GM18909 (cell line): ENCODE measurements around the gene PDP2.

Experiments used
- ATAC-seq: cut with Tn5 transposase; IDR thresholded peaks from one replicate; pipeline ENCODE4 v1.9.1; 2021; ENCODE audit warnings: mild to moderate bottlenecking; ENCODE audit not compliant: unreplicated experiment, poor library complexity

Gene PDP2, protein sequence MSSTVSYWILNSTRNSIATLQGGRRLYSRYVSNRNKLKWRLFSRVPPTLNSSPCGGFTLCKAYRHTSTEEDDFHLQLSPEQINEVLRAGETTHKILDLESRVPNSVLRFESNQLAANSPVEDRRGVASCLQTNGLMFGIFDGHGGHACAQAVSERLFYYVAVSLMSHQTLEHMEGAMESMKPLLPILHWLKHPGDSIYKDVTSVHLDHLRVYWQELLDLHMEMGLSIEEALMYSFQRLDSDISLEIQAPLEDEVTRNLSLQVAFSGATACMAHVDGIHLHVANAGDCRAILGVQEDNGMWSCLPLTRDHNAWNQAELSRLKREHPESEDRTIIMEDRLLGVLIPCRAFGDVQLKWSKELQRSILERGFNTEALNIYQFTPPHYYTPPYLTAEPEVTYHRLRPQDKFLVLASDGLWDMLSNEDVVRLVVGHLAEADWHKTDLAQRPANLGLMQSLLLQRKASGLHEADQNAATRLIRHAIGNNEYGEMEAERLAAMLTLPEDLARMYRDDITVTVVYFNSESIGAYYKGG

DNA sequence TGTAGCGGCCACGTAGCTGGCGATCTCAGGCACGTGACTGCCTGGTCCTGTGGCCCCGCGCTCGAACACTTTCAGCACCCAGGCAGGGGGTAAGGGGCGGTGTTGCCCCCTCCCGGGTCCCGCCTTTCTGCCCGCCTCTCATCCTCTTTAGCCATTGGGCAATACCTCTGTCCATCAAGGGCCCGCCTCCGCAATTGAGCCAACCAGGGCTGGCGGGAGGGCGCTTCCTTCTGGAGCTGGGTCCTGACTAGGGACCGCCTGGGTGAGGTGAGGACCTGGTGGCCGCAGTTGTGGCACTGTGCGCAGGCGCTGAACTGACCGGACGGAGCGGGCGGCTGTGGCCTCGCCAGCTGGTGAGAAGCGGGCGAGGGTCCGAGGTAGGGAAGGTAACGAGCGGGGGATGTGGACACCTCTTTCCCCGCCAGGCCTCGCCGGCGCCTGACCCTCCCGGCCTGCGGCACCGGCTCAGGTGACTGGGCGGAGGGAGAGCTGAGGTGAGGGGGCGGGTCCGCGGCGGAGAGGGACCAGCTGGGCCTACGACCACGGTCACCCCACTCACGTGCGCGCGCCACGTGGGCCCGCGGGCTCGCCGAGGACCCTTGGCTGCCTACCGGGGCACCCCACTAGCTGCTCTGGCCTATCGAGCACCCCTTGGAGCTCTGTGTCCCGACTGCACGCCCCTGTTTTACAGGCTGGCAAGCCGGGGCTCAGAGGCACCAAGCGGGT lies at the start of gene PDP2:
Gene PDP2 (plus strand): TSS at position 228 of the 726 bp plus-strand sequence. CDS start 3,770 bp downstream, outside the sequence.
- peak; percentile 94 for ATAC-seq

DNA sequence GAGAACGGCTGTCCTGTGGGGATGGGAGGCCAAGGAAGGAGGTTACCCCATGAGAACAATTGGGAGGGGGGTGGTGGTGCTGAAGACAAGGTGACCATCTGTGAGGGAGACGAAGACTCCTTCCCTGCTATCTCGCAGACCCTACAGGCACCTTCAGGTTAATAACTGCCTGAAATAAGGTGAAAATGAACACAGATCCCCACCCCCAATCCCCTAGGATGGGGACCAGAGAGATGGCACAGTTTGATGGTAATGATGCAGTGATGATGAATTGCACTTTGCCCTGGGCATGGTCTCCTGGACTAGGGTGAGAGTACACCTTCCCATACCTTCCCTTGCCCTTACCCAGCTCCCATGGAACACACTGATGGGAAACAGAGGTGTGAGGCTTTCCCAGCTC lies 48.1 kb upstream of the PDP2 start:
- ATAC-seq: no peak

DNA sequence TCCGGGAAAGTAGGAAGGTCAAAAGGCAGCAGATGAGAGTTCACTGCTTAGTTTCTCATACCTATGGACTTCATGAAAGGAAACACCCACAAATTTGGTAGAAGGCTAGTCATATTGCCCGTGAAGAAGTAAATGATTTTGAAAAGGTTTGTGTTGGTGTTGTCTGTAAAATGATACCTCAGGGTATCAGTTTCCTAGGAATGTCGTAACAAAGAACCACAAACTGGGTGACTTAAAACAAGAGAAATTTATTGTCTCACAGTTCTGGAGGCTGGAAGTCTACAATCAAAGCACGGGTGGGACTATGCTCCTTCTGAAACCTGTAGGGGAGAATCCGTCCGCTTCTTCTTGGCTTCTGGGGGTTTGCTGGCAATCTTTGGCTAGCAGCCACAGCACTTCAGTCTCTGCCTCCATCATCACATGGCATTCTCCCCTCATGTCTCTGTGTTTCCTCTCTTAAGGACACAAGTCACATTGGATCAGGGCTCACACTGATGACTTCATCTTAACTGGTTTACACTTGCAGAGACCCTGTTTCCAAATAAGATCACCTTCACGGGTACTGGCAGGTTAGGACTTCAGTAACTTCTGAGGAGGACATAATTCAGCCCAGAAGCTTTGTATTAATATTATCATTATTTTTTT lies 47.5 kb upstream of the PDP2 start:
- ATAC-seq: no peak

DNA sequence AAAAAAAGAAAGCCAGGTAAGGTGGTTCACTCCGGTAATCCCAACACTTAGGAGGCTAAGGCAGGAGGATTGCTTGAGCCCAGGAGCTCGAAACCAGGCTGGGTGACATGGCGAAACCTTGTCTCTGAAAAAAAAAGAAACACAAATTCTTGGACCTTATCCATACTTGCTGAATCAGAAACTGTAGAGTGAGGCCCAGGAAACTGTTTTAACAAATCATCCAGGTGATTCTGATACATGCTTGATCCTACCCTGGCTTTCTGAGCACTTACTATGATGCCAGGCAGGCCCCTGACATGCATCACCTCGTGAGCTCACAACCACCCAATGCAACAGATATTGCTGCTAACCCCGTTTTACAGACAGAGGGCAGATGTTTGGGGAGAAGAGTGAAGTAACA lies 45.6 kb upstream of the PDP2 start:
- ATAC-seq: no peak

DNA sequence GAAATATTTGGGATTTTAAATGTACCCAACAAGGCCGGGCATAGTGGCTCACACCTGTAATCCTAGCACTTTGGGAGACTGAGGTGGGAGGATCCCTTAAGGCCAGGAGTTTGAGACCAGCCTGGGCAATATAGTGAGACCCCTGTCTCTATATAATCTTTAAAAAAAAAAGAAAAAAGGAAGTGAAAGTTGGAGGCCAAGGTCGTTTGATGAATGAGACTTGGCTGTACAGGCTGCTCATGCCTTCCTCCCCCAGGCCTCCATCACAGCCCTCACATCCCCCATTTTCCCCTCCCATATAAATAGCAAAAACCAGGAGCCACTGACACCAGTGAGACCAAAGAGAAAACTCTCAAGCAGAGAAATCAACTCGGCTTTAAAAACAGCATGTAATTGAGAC lies 39.4 kb upstream of the PDP2 start:
- ATAC-seq: no peak

DNA sequence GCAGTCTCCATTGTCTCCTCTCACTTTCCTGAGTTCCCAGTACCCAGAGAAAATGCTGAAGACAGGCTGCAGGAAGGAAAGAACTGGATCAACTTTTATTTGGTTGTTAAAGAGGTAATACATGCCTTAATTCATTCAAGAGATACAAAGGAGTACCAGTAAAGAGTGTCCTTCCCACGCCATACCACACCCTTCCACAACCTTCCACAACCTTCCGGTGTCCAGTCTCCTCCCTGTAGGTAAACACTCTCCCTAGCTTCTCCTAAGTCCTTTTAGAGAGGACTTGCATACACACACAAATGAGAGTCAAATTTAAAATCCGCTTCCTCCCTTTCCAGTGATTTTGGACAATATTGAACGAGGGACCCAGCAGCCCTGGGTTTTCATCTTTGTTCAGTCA lies 38.9 kb upstream of the PDP2 start:
- ATAC-seq: no peak

DNA sequence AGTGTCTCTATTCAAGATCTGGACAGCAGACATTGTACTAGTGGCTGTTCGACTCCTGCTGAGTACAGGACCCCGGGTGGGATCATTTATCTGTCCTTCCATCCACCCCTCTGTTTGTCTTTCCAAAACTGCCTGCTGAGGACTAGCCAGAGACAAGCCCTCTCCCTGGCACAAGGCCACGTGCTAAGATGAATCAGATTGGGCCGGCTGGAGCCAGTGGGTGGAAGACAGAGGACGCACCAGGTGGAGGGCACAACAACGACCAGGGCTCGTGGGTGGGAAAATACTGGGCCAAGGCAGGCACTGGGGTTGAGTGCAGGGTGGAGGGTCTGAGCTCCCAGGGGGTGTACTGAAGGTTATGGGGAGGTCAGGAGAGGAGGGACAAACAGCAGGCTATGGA lies 37.5 kb upstream of the PDP2 start:
- ATAC-seq: no peak

DNA sequence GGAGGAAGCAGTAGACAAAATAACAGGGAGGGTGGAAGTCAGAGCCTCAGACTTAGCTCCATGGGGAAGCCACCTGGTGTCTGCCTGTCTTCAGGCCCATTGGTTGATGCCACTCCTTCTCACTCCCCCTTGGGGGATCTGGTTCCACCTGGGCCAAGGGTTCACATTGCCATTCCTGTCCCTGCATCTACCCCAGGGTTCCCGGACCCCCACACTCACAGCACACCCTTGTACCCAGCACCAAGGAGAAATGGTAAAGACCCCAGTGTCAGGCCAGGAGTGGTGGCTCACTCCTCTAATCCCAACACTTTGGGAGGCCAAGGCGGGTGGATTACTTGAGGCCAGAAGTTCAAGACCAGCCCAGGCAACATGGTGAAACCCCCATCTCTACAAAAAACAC lies 37.1 kb upstream of the PDP2 start:
- ATAC-seq: no peak

DNA sequence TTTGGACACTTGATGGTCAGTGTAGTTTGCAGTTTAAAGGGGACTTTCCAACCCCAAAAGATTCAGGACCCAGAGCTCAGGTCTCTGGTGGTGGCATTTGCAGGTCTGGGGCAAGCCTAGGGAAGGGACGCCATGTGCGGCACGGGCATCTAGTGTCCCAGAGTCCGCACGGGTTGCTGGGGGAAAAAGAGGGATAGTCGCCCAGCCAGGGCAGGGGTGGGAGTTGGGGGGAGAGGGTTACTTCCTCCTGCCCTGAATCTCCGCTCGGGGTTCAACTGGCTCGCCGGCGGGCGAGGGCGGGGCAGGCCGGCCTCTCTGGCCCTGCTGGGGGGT lies 36.3 kb upstream of the PDP2 start:
- no peak for ATAC-seq

DNA sequence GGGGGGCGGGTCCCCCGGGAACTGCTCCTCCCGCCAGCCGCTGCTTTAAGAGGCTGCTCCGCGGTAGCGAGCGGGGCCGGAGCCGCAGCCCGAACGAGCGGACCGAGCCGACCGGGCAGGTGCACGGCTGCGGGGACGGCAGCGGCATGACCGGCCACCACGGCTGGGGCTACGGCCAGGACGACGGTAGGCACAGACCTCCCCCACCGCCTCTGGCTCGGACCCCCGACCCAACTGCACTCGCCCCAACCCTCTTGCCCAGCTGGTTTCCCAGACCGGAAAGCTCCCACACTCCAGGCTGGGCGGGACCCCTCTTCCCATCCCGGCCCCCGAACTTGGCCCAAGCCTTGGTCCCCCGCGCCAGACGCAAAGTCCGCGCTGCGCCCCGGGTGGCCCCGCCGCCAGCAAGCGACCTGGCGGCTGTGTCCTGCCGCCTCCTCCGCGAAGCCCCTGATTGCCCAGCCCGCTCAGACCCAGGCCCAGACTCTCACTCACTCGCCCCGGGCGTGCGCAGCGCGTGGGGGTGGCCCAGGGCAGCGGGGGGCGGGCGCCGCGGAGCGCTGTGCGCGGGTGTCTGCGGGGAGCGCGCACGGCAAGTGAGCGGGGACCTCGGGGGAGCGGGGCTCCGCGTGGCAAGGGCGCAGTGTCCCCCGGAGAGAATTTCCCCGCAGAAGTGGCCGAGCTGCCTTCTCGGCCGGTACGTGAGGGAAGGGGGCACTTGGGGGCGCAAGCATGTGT lies 35.8 kb upstream of the PDP2 start, which contains the start of gene CA7:
Gene CA7 (plus strand): TSS at position 73 of the 738 bp plus-strand sequence. CDS start 74 bp downstream, at position 147.
- no peak for ATAC-seq

DNA sequence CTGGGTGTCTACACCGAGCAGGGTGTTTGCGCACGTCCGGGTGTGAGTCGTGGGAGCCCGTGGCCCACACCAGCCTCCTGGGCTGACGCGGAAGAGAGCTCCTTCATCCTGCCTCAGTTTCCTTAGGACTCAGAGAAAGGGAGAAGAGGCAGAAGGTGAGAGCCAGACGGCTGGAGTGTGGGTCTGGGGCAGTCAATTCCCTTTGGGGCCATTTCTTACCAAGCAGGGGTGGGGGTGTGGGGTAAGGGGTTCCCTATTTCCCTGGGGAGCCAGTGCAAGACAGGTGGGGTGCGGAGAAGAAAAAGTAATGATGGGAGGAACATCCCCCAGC lies 35.3 kb upstream of the PDP2 start:
- ATAC-seq: no peak

DNA sequence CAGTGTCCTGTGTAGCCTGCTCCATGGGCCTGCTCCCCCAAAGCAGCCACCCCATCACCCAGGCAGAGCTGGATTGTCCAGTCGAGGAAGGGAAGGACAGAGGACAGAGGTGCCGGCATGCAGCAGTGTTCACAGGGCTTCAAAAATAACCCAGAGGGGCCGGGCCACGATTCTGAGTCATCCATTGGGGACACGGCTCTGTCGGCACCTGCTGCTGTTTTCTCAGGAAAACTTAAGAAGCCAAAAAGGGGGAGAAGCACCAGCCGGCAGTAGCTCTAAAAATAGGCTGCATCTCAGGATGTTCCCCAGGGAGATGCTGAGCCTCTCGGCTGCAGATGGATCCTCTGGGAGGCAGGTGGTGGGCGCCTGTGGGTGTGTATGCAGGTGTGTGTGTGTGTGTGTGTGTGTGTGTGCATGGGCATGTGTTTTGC lies 34.5 kb upstream of the PDP2 start:
- ATAC-seq: no peak

DNA sequence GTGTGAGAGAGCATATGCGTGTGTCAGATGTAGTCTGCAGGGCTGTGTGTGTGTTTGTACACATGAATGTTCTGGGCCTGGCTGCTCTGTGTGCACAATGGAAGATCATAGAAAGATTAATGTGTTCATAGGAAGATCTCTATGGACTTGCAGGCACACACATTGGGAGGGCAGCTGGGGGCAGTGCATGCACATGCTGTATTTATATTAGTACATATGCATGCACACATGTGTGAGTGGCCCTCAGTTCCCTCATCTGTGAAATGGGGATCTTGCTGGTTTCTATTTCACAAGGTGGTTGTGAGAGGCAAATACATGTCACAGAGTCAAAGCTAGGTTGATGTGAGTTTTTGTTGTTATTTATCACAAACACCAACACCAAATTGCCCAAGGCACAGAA lies 34.0 kb upstream of the PDP2 start:
- no peak for ATAC-seq

DNA sequence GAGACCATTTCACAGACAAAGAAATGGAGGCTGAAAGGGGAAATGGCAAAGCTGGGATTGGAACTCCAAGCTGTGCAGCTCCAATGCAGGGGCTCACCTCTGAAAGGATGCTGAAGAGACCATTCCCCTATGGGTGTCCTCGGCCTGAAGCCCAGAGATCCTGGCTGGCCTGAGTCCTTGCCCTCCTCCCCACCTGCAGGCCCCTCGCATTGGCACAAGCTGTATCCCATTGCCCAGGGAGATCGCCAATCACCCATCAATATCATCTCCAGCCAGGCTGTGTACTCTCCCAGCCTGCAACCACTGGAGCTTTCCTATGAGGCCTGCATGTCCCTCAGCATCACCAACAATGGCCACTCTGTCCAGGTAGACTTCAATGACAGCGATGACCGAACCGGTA lies 33.5 kb upstream of the PDP2 start:
- no peak for ATAC-seq

DNA sequence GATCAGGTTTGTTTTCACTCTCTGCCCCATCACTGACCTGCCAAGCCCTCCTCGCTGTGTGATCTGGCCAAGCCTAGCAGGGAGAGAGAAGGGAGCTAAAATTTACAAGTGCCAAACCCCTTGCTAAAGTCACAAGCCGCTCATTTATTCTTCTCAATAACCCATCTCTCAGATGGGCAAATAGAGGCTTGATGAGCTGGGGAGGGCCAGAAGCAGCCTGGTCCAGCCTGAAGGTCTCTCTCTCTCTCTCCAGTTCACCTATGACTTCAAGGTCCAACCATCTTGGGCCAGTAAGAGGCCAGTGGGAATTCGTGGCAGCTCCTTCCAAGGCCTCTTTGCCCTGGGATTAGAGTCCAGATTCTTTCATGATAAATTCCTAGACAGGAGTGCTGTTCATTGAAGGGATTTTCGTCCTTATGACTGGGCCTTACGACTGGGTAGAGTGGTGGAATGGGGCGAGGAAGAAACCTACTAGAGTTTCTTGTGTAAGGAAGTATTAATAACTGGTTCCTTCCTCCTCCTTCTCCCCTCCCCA lies 32.7 kb upstream of the PDP2 start:
- ATAC-seq: no peak

DNA sequence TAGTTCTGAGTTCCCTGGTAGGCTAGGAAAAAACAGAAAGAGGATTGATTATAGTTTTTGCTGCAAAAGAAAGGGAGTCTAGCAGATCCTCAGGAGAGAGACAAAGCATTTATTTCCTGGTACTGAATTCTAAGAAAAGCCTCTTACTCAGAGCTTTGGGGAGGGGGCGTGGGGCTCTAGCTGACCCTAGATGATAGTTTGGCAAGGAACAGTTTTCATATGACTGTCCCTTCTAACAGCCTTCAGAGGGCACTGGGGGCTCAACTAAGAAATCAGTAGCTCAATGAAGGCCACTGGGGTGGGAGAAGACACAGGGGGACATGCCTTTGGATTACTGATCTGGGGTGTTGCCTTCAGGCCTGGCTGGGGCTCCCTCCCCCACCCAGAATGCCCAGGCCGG lies 32.1 kb upstream of the PDP2 start:
- no peak for ATAC-seq

DNA sequence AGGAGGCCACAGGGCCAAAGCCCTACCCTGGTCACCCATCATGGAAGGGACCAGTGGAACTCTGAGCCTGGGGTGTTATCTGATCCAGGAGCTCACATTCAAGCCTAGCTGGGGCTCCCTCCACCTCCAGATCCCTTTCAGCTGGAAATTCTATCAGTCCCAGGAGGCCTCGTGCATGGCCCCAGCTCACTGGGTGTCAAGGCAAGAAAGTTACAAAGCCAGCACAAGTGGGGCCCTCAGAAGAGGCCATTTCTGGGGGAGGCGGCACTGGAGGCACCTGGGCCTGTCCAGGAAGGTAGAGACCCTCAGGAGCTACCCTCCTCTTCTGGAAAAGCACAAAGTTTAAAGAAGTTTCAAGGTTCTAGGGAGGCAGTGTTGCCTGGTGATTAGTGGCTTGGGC lies 31.3 kb upstream of the PDP2 start:
- no peak for ATAC-seq

DNA sequence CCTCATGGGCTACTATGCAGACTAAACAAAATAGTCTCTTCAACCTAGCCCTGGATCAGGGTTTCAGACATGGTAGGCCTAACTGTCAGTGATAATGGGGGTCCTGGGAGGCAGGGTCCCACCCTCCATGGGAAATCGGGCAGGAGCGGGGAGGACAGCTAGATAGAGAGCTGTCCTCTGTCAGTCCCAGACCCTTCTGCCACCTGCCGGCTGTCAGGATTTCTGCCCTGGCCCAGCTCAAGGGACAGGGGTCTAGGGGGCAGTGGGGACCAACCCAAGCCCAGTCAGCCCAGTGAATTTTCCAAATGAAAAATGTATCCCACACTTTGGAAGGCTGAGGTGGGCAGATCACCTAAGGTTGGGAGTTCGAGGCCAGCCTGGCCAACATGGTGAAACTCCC lies 30.8 kb upstream of the PDP2 start:
- no peak for ATAC-seq

DNA sequence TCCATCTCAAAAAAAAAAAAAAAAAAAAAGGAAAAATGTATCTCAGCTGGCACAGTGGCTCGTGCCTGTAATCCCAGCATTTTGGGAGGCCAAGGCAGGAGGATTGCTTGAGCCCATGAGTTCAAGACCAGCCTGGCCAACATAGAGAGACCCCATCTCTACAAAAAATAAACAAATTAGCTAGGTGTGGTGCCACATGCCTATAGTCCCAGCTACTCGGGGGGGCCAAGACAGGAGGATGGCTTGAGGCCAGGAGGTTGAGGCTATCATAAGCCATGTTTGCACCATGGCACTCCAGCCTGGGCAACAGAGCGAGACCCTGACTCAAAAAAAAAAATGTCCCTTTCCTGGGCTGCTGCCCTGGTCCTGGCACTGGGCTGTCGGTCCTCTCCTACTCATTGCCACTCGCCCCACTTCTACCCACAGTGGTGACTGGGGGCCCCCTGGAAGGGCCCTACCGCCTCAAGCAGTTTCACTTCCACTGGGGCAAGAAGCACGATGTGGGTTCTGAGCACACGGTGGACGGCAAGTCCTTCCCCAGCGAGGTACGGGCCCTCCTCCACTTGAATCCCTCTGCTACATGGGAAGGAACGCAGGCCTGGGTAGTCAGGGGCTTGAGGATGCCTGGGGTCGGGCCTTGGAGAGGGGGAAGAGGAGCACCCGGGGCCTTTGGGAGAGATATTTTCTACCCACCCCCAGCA lies 30.1 kb upstream of the PDP2 start:
- no peak for ATAC-seq
